ENCODE results near the gene PLXNA4. TPM values are rescaled to one million over a fixed set of nuclear protein-coding genes. Genes with fewer than 3 reads are reported as not detected.

Gene PLXNA4
- total RNA-seq, 2 donors from 2014 or later: 9.5 to 18.0 TPM

DNA sequence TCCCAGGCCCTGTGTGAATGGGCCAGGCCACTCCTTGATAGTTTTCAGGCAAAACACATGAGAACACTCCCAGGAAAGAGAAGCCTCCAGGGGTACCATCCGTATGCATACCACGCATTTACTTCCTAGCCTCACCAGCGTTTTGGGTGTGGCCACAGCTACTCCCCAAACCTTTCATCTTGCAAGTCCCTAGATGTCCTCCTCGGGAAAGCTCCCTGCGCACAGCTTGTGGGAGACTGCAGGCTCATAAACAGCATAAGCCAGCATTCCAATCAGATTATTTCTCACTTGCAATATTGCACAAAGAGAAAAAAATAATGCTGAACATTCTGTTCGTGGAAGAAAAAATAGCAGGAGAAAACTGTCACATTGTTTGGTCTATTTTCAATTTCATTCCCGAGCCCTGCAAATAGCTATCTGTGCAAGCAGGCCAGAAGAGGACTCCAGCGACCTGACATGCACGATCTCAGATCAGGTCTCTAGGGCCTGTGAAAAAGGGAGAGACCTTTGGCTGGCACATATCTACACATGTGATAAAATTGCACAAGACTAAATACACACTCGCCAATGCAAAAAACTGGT, 175.6 kb downstream of the PLXNA4 start:
- H3K36me3 ChIP-seq: no peaks in the 10 kb centered on the region
- no peak overlapping the region for H3K4me3 ChIP-seq
- H3K9me3 ChIP-seq: no peaks in the 10 kb centered on the region
- H3K4me1 ChIP-seq: peaks cover 0 to 65% of the 10 kb centered on the region in 2 donors
- H3K27ac ChIP-seq: peak overlapping the region in 1 of 2 donors; percentile 78
- TF ChIP-seq, protein P1, sequence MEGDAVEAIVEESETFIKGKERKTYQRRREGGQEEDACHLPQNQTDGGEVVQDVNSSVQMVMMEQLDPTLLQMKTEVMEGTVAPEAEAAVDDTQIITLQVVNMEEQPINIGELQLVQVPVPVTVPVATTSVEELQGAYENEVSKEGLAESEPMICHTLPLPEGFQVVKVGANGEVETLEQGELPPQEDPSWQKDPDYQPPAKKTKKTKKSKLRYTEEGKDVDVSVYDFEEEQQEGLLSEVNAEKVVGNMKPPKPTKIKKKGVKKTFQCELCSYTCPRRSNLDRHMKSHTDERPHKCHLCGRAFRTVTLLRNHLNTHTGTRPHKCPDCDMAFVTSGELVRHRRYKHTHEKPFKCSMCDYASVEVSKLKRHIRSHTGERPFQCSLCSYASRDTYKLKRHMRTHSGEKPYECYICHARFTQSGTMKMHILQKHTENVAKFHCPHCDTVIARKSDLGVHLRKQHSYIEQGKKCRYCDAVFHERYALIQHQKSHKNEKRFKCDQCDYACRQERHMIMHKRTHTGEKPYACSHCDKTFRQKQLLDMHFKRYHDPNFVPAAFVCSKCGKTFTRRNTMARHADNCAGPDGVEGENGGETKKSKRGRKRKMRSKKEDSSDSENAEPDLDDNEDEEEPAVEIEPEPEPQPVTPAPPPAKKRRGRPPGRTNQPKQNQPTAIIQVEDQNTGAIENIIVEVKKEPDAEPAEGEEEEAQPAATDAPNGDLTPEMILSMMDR (IDR thresholded peaks at IDR 0.05): no peak
- no peaks in the 10 kb centered on the region for H3K27me3 ChIP-seq
- peak; percentile 71 for DNase-seq (ENCODE audit: low spot score)

DNA sequence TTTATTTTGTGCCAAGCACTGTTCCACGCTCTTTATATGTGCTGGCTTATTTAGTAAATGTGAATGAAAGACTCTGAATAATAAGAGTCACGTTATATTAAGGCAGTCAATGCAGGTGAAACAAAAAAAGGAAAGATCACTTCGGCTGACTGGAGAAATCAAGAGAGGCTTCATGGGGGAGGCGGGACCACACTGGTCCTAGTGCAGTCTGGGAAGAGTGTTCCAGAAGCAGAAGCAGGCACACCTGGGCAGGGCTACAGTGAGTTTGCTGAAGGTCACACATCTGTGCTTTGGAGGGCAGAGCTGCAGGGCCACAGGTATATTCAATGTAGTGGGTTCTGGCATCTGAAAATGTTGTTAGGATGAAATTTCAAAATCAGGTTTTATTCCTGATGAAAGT, 176.9 kb downstream of the PLXNA4 start:
- Histone ChIP-seq H3K4me3 (no peak overlapping the region), H3K27ac (peak overlapping the region in 1 of 2 donors; percentile 55), H3K4me1 (peaks cover 0 to 78% of the 10 kb centered on the region in 2 donors), H3K27me3 (no peaks in the 10 kb centered on the region), H3K36me3 (no peaks in the 10 kb centered on the region), H3K9me3 (no peaks in the 10 kb centered on the region)
- DNase-seq (ENCODE audit: low spot score): no peak
- TF ChIP-seq, protein P1 (IDR thresholded peaks at IDR 0.05): no peak

DNA sequence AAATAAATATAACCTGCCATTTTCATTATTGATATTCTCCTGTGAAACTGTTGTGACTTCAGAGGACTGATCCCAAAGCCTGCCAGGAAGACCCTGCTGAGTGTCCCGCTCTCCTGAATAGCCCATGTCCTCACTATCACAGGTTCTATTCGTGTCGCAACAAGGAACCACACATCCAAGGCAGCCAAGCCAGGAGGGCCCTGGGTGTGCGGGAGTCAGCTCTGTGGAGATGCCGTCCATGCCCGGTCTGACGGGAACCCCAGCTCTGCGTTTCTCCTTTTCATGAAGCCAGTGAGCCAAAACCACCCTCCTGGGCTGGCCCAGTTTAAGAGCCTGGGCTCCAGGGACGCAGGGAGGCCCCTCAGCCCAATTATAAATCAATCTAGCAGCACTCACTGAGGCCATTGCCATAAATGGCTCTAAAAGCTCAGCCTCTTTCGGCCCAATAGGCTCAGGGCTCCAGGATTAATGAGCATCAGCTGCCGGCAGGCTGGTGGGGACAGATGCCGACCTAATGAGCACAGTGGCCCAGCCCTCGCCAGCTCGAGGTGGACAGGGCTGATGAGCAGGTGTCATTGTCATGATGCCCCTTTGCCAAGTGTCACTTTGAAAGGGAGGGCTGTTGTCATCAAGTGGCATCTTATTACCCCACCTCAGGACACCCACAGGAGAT, 177.9 kb downstream of the PLXNA4 start:
- no peaks in the 10 kb centered on the region for H3K27me3 ChIP-seq
- H3K4me3 ChIP-seq: no peak overlapping the region
- TF ChIP-seq, protein P1 (IDR thresholded peaks at IDR 0.05): no peak
- peaks cover 0 to 83% of the 10 kb centered on the region in 2 donors for H3K4me1 ChIP-seq
- H3K9me3 ChIP-seq: no peaks in the 10 kb centered on the region
- peak overlapping the region; percentile 55 for H3K27ac ChIP-seq
- DNase-seq (ENCODE audit: low spot score): no peak
- no peaks in the 10 kb centered on the region for H3K36me3 ChIP-seq

DNA sequence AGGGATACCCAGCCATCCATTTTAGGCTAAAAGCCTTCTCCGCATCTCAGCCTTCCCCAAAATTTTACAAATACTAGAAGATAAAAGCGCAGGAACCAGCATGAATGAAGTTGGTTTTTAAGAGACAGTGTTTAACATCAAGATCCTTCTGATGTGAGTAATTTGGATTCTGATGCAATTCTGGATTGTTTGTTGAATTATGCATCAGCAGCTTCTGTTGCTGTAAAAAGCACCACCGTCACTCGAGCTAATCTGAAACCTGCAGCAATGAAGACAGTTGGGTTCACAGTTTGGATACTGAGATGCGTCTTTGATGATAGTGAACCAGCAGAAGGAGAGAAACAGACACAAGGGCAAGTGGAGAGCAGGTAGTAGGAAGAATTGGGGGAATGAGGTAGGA, 179.2 kb downstream of the PLXNA4 start:
- Histone ChIP-seq H3K27ac (no peak overlapping the region), H3K4me1 (peaks cover 0 to 71% of the 10 kb centered on the region in 2 donors), H3K9me3 (no peaks in the 10 kb centered on the region), H3K27me3 (no peaks in the 10 kb centered on the region), H3K36me3 (no peaks in the 10 kb centered on the region), H3K4me3 (no peak overlapping the region)
- TF ChIP-seq, protein P1 (IDR thresholded peaks at IDR 0.05): no peak
- no peak for DNase-seq (ENCODE audit: low spot score)

DNA sequence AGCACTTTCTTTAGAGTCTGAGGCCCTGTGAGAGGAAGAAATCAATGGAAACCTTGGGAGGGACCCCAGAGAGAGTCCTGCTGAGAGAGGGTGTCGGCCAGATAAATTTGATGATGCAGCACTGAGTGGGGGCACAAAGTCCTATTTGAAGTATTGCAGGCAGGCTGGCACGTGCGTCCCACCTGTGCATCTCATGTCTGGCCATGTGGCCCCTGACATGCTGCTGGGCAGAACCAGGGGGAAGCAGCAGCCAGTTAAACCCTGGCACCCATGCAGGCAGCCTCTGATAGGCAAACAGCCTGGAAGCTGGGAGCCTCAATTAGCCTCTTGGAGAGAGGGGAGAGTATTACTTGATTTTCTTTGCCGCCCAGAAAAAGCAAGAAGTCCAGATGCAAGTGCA, 180.9 kb downstream of the PLXNA4 start:
- H3K4me3 ChIP-seq: no peak overlapping the region
- no peaks in the 10 kb centered on the region for H3K27me3 ChIP-seq
- peaks cover 0 to 56% of the 10 kb centered on the region in 2 donors for H3K4me1 ChIP-seq
- no peaks in the 10 kb centered on the region for H3K36me3 ChIP-seq
- H3K9me3 ChIP-seq: no peaks in the 10 kb centered on the region
- TF ChIP-seq, protein P1 (IDR thresholded peaks at IDR 0.05): no peak
- no peak overlapping the region for H3K27ac ChIP-seq
- DNase-seq (ENCODE audit: low spot score): no peak

Measured in right atrium auricular region (tissue), 2 donors.